H1 (cell line): Measurements from ENCODE around the gene SP5. TPM values are rescaled to one million over a fixed set of nuclear protein-coding genes. Genes with fewer than 3 reads are reported as not detected.

Experiments used
- CTCF ChIA-PET: fragments of 300-600 bp; sonication (Branson Sonifier 250); formaldehyde crosslinking; loops from one replicate; lab custom pipeline; 2021; ENCODE audit not compliant: partially characterized antibody; lab: Charles Lee
- POLR2A ChIA-PET: fragments of 300-600 bp; sonication (Branson Sonifier 250); formaldehyde crosslinking; loops from one replicate; lab custom pipeline; 2021; ENCODE audit warnings: inconsistent platforms; ENCODE audit not compliant: partially characterized antibody; lab: Charles Lee
- DNase-seq, 2 experiments: peaks; one replicate each; pipeline versions ENCODE4 v3.0.0 to v3.0.0-alpha.2; 2010 to 2022; ENCODE audit warnings: low spot score in 2 of 2, low read depth in 1 of 2, mixed read lengths in 1 of 2
- FAIRE-seq: peaks from 2 replicates; lab custom pipeline; 2011; peaks lifted over from hg19 to GRCh38; lab: Jason Lieb, UNC
- H2AFZ ChIP-seq: 2 replicates; pipeline ENCODE4 v1.8.1; 2012; ENCODE audit warnings: low read length, inconsistent platforms
- H2AK5ac ChIP-seq: 2 replicates; pipeline ENCODE4 v1.6.1; 2013; ENCODE audit warnings: low read depth, low read length
- H2BK120ac ChIP-seq: replicated peaks from 2 replicates; pipeline ENCODE3; 2013; ENCODE audit warnings: low read depth, low read length, inconsistent platforms
- H2BK12ac ChIP-seq: 2 replicates; pipeline ENCODE4 v1.6.1; 2013; ENCODE audit warnings: low read depth, low read length
- H2BK15ac ChIP-seq: 2 replicates; pipeline ENCODE4 v1.6.1; 2013; ENCODE audit warnings: low read length
- H2BK20ac ChIP-seq: 2 replicates; pipeline ENCODE4 v1.6.1; 2013; ENCODE audit warnings: low read length
- H2BK5ac ChIP-seq: 2 replicates; pipeline ENCODE4 v1.6.1; 2013; ENCODE audit warnings: low read depth, low read length
- H3K14ac ChIP-seq: 2 replicates; pipeline ENCODE4 v1.6.1; 2013; ENCODE audit warnings: inconsistent platforms; ENCODE audit not compliant: insufficient read length
- H3K18ac ChIP-seq: 2 replicates; pipeline ENCODE4 v1.6.1; 2013; ENCODE audit warnings: low read length; ENCODE audit errors: extremely low read depth
- H3K23ac ChIP-seq: 2 replicates; pipeline ENCODE4 v1.6.1; 2013; ENCODE audit warnings: inconsistent platforms; ENCODE audit not compliant: insufficient read length
- H3K23me2 ChIP-seq: 2 replicates; pipeline ENCODE4 v1.6.1; 2013; ENCODE audit warnings: low read depth, low read length
- H3K27ac ChIP-seq: 2 replicates; pipeline ENCODE4 v1.6.1; 2011; ENCODE audit warnings: low read depth, low read length, inconsistent platforms
- H3K27me3 ChIP-seq, 4 experiments: replicated peaks in 1 of 4; 1 replicate in 1 of 4; 2 replicates in 3 of 4; pipeline versions ENCODE4 v1.6.1 to v1.8.1; 2011 to 2013; ENCODE audit warnings: low read length in 3 of 4, mild to moderate bottlenecking in 3 of 4, inconsistent platforms in 2 of 4, mixed read lengths in 2 of 4, moderate library complexity in 1 of 4; ENCODE audit not compliant: control insufficient read depth in 3 of 4, insufficient read depth in 3 of 4; ENCODE audit errors: extremely low read depth in 1 of 4
- H3K36me3 ChIP-seq, 4 experiments: 2 replicates each; pipeline versions ENCODE4 v1.6.1 to v1.8.1; 2011 to 2013; ENCODE audit warnings: mild to moderate bottlenecking in 4 of 4, low read length in 3 of 4, moderate library complexity in 2 of 4, control low read depth in 1 of 4, inconsistent platforms in 1 of 4; ENCODE audit not compliant: insufficient read depth in 4 of 4, control insufficient read depth in 2 of 4
- H3K4ac ChIP-seq: replicated peaks from 2 replicates; pipeline ENCODE3; 2013; ENCODE audit warnings: low read length, low read depth, mixed read lengths, inconsistent platforms; ENCODE audit not compliant: insufficient read length
- H3K4me1 ChIP-seq, 4 experiments: replicated peaks in 1 of 4; 1 replicate in 1 of 4; 2 replicates in 3 of 4; pipeline versions ENCODE4 v1.6.1 to v1.8.1; 2011 to 2013; ENCODE audit warnings: low read length in 3 of 4, inconsistent platforms in 2 of 4, mixed read lengths in 1 of 4; ENCODE audit not compliant: insufficient read depth in 4 of 4, control insufficient read depth in 3 of 4
- H3K4me2 ChIP-seq, 2 experiments: 2 replicates each; pipeline versions ENCODE4 v1.6.1 to v1.8.1; 2011 to 2013; ENCODE audit warnings: low read depth in 2 of 2, low read length in 2 of 2, control low read depth in 1 of 2, inconsistent platforms in 1 of 2, mild to moderate bottlenecking in 1 of 2; ENCODE audit not compliant: insufficient read depth in 1 of 2
- H3K4me3 ChIP-seq, 4 experiments: fragments of 200-600, 300-600 bp in 1 of 4; sonication (generic), shearing (Covaris generic), sonication (Bioruptor Twin) in 1 of 4; 2 replicates each; pipeline versions ENCODE4 v1.5.1 to v1.8.1; 2011 to 2016; ENCODE audit warnings: low read length in 4 of 4, low read depth in 3 of 4, control low read depth in 2 of 4, inconsistent platforms in 2 of 4, mild to moderate bottlenecking in 2 of 4, mixed read lengths in 1 of 4, moderate library complexity in 1 of 4; ENCODE audit not compliant: insufficient read depth in 2 of 4; ENCODE audit errors: extremely low read depth in 1 of 4
- H3K56ac ChIP-seq: replicated peaks from 2 replicates; pipeline ENCODE3; 2013; ENCODE audit warnings: low read depth, mild to moderate bottlenecking, mixed read lengths, low read length, inconsistent platforms; ENCODE audit not compliant: insufficient read length
- H3K79me1 ChIP-seq: 2 replicates; pipeline ENCODE4 v1.6.1; 2013; ENCODE audit warnings: low read depth, low read length, control low read depth
- H3K79me2 ChIP-seq, 2 experiments: 2 replicates each; pipeline versions ENCODE4 v1.6.1 to v1.8.1; 2012 to 2013; ENCODE audit warnings: low read length in 2 of 2, mild to moderate bottlenecking in 2 of 2, inconsistent platforms in 1 of 2; ENCODE audit not compliant: insufficient read depth in 2 of 2, control insufficient read depth in 1 of 2
- H3K9ac ChIP-seq, 4 experiments: replicated peaks in 1 of 4; 1 replicate in 1 of 4; 2 replicates in 3 of 4; pipeline versions ENCODE4 v1.6.1 to v1.8.1; 2011 to 2013; ENCODE audit warnings: low read depth in 3 of 4, low read length in 3 of 4, control low read depth in 2 of 4, mild to moderate bottlenecking in 2 of 4, moderate library complexity in 2 of 4, inconsistent platforms in 1 of 4; ENCODE audit errors: extremely low read depth in 1 of 4
- H3K9me3 ChIP-seq, 2 experiments: 2 replicates each; pipeline versions ENCODE4 v1.6.1 to v1.8.1; 2012 to 2013; ENCODE audit warnings: mild to moderate bottlenecking in 2 of 2, moderate library complexity in 2 of 2, control low read depth in 1 of 2, inconsistent platforms in 1 of 2, low read depth in 1 of 2, low read length in 1 of 2, mixed read lengths in 1 of 2; ENCODE audit not compliant: insufficient read depth in 2 of 2
- H4K20me1 ChIP-seq, 2 experiments: replicated peaks in 1 of 2; 2 replicates each; pipeline versions ENCODE3 to v1.8.1; 2011 to 2013; ENCODE audit warnings: inconsistent platforms in 2 of 2, low read length in 2 of 2, mild to moderate bottlenecking in 1 of 2; ENCODE audit not compliant: insufficient read depth in 2 of 2, control insufficient read depth in 1 of 2
- H4K5ac ChIP-seq: 2 replicates; pipeline ENCODE4 v1.6.1; 2013; ENCODE audit warnings: low read length, low read depth, mixed read lengths, inconsistent platforms; ENCODE audit not compliant: insufficient read length
- H4K8ac ChIP-seq: 2 replicates; pipeline ENCODE4 v1.8.0; 2013; ENCODE audit warnings: mild to moderate bottlenecking, moderate library complexity, low read length, inconsistent platforms; ENCODE audit not compliant: insufficient read depth; ENCODE audit errors: extremely low read depth
- H4K91ac ChIP-seq: replicated peaks from 2 replicates; pipeline ENCODE3; 2013; ENCODE audit warnings: low read length, mixed read lengths, inconsistent platforms; ENCODE audit not compliant: insufficient read length
- ATF2 ChIP-seq: IDR thresholded peaks from 2 replicates; pipeline ENCODE4 v1.6.1; 2012; ENCODE audit warnings: low read length, inconsistent platforms
- CBX5 ChIP-seq: fragments of 300-800, 300-1000 bp; sonication (generic); IDR thresholded peaks from 2 replicates; pipeline ENCODE4 v1.7.1; 2016; ENCODE audit warnings: antibody characterized with exemption, low read length, low read depth
- EGR1 ChIP-seq: IDR thresholded peaks from 2 replicates; pipeline ENCODE4 v1.6.1; 2011; ENCODE audit warnings: low read depth, low read length, borderline replicate concordance
- GABPA ChIP-seq: IDR thresholded peaks from 2 replicates; pipeline ENCODE4 v1.6.1; 2011; ENCODE audit warnings: mild to moderate bottlenecking, low read length, moderate library complexity, borderline replicate concordance; ENCODE audit not compliant: insufficient read depth
- HDAC6 ChIP-seq: IDR thresholded peaks from one replicate; pipeline ENCODE4 v1.7.1; 2012; ENCODE audit warnings: low read depth, mild to moderate bottlenecking, inconsistent platforms, low read length, moderate library complexity
- NRF1 ChIP-seq: IDR thresholded peaks from 2 replicates; pipeline ENCODE4 v1.6.1; 2011; ENCODE audit warnings: mild to moderate bottlenecking, low read depth, low read length, improper control_type of control experiment
- PHF8 ChIP-seq: fragments of 200-600 bp; sonication (generic); conservative IDR thresholded peaks from 2 replicates; pipeline ENCODE4 v1.7.1; 2012; ENCODE audit warnings: low read depth, mild to moderate bottlenecking, inconsistent platforms, low read length, moderate library complexity
- POLR2A ChIP-seq, 2 experiments: IDR thresholded peaks; 1 replicate in 1 of 2; 2 replicates in 1 of 2; pipeline ENCODE4 v1.6.1; 2011; ENCODE audit warnings: low read depth in 2 of 2, low read length in 2 of 2, mild to moderate bottlenecking in 2 of 2; ENCODE audit errors: control extremely low read depth in 1 of 2
- RAD21 ChIP-seq, 2 experiments: IDR thresholded peaks in 1 of 2; conservative IDR thresholded peaks in 1 of 2; 2 replicates each; pipeline ENCODE4 v1.6.1; 2011; ENCODE audit warnings: low read depth in 2 of 2, low read length in 2 of 2, improper control_type of control experiment in 1 of 2, inconsistent platforms in 1 of 2, mild to moderate bottlenecking in 1 of 2, moderate library complexity in 1 of 2
- SAP30 ChIP-seq: fragments of 300-600 bp; sonication (generic); IDR thresholded peaks from 2 replicates; pipeline ENCODE4 v1.7.1; 2012; ENCODE audit warnings: low read length, moderate library complexity, mild to moderate bottlenecking, inconsistent platforms; ENCODE audit not compliant: insufficient read depth, insufficient replicate concordance
- SP1 ChIP-seq: IDR thresholded peaks from 2 replicates; pipeline ENCODE4 v1.6.1; 2011; ENCODE audit warnings: low read depth, low read length
- SRF ChIP-seq: IDR thresholded peaks from 2 replicates; pipeline ENCODE4 v1.6.1; 2011; ENCODE audit warnings: mild to moderate bottlenecking, low read depth, low read length, moderate library complexity
- TAF1 ChIP-seq: IDR thresholded peaks from 2 replicates; pipeline ENCODE4 v1.6.1; 2011; ENCODE audit warnings: mild to moderate bottlenecking, low read depth, low read length
- WGBS, 2 experiments: shearing (Covaris generic) in 1 of 2; methylation state at CpG; one replicate each; pipeline versions ENCODE4 v1.1.6 to v1.1.7; 2013 to 2015; ENCODE audit warnings: low lambda C conversion rate in 2 of 2, mixed read lengths in 2 of 2, inconsistent platforms in 1 of 2, low coverage in 1 of 2, missing lambda C conversion rate in 1 of 2; ENCODE audit not compliant: insufficient replicate concordance in 2 of 2, insufficient coverage in 1 of 2, insufficient read length in 1 of 2; ENCODE audit errors: extremely low coverage in 1 of 2, missing lambda C conversion rate in 1 of 2; 5-methylcytosine and 5-hydroxymethylcytosine counted together
- polyA plus RNA-seq, 7 experiments: library from polyadenylated mRNA; depleted of rRNA in 3 of 7; stranded (reverse) in 5 of 7; unstranded in 2 of 7; fragments of >200 nt in 5 of 7; fragments of 200-250 nt in 2 of 7; gene quantifications; 1 replicate in 5 of 7; 2 replicates in 1 of 7; 4 replicates in 1 of 7; pipeline versions ENCODE4 v1.2.1 to v1.2.3, GENCODE V29; 2011 to 2013; ENCODE audit warnings: missing spikeins in 2 of 7, mixed read lengths in 2 of 7
- total RNA-seq: library from RNA; stranded (reverse); fragmentation: NEBNext Ultra II Directional; extraction: Animal tissue kit (Norgen Biotek cat#: 25700); gene quantifications from 2 replicates; pipeline ENCODE4 v1.2.1, GENCODE V29; 2021

Gene SP5
- total and polyA plus RNA-seq, 2 of the 8 experiments (the other 6 are each of a cell fraction or from before 2014, with no cell fraction given) = 0.17 TPM; not detected in 1

- H3K9ac ChIP-seq = no peak overlapping the region
- no peaks in the 10 kb centered on the region for H3K36me3 ChIP-seq
- no peak overlapping the region for H3K27ac ChIP-seq
- FAIRE-seq = no peak
- no peak overlapping the region for H2BK20ac ChIP-seq
- no peaks in the 10 kb centered on the region for H3K23me2 ChIP-seq
- ChIA-PET POLR2A (no interaction called here), CTCF (interaction anchor here (1.4 kb wide), 1 partner anchor 15 kb away, joined by 8 read pairs; no protein-coding TSS in a partner anchor)
- DNase-seq = peak in 1 of 2 experiments; percentile 23
- peaks cover 0 to 8% (median 4%) of the 10 kb centered on the region in 4 experiments; a peak in 5 of 7 replicates for H3K4me1 ChIP-seq
- H2BK12ac ChIP-seq = no peak overlapping the region
- H3K23ac ChIP-seq = no peak overlapping the region
- H3K18ac ChIP-seq = no peak overlapping the region
- no peak overlapping the region for H2BK5ac ChIP-seq
- no peak overlapping the region for H2BK15ac ChIP-seq
- H3K4ac ChIP-seq = no peak overlapping the region
- no peaks in the 10 kb centered on the region for H3K27me3 ChIP-seq
- no peak overlapping the region for H2BK120ac ChIP-seq
- no peak overlapping the region for H3K56ac ChIP-seq
- H3K79me2 ChIP-seq = no peaks in the 10 kb centered on the region
- H4K5ac ChIP-seq = no peak overlapping the region
- 89% methylated on average over 3 of the region's 3 CpGs; no CpG with 5 or more reads in 1 of the 2 experiments for WGBS, 2 experiments
- no peak overlapping the region for H3K14ac ChIP-seq
- H2AK5ac ChIP-seq = no peak overlapping the region
- no peaks in the 10 kb centered on the region for H3K79me1 ChIP-seq
- no peak overlapping the region for H3K4me3 ChIP-seq
- no peak overlapping the region for H4K91ac ChIP-seq
- H2AFZ ChIP-seq = no peak overlapping the region
- H3K4me2 ChIP-seq = no peak overlapping the region
- H4K8ac ChIP-seq = no peak overlapping the region
- H4K20me1 ChIP-seq = no peaks in the 10 kb centered on the region
- H3K9me3 ChIP-seq = no peaks in the 10 kb centered on the region
- no peak for TF ChIP-seq SRF
- no peak for TF ChIP-seq SAP30
- no peak for TF ChIP-seq POLR2A (IDR thresholded peaks at IDR 0.05; ENCODE audit: control extremely low read depth in 1 of 2, low read depth in 2 of 2, low read length in 2 of 2)
- TF ChIP-seq PHF8 = no peak
- no peak for TF ChIP-seq CBX5
- no peak for TF ChIP-seq NRF1
- TF ChIP-seq EGR1 = no peak
- no peak for TF ChIP-seq HDAC6
- no peak for TF ChIP-seq ATF2
- TF ChIP-seq GABPA = no peak
- TF ChIP-seq RAD21 (IDR thresholded peaks at IDR 0.05 in 1 of 2, conservative IDR thresholded peaks at IDR 0.05 in 1 of 2; ENCODE audit: low read depth in 2 of 2, low read length in 2 of 2) = no peak
- no peak for TF ChIP-seq TAF1
- no peak for TF ChIP-seq SP1
Observed at GRCh38 chr2:170696948-170697347, 18.2 kb upstream of the SP5 start.
